Activated CD8-positive, alpha-beta memory T cell treated with anti-CD3 and anti-CD28 coated beads, Interleukin-2, amount 50 U/mL, for 1 hour (primary cell): Measurements from ENCODE around the gene CCL1.

Experiments used
- DNase-seq: peaks from one replicate; pipeline ENCODE4 v3.0.0-alpha.2; 2020; ENCODE audit errors: extremely low read depth

CCL1 gene, protein sequence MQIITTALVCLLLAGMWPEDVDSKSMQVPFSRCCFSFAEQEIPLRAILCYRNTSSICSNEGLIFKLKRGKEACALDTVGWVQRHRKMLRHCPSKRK

DNA sequence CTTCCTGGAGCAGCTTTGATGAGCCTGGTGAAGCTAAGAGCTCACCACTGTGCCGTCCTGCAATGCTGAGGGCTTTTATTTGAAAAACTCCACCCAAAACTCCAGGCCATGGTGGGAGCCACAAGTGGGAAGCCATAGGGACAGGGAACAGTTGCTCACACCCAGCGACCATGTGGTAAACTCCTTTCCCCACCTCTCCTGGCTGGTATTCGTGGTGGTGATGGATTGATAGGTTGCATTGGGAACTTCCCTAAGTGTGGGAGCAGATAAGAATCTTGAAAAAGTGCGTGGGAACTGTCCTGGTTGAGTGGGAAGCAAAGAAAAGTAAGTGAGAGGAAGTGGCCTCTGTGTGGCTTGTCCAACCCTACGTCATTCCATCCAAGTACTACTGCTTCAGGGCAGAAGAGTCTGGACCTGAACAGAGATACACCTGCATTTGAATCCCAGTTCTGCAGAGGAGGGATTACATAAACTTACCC, at the start of gene CCL1:
CCL1 (minus strand) TSS at position 51 of the 479 bp plus-strand sequence. CDS start 72 bp downstream, outside the sequence.
- DNase-seq, result no peak

DNA sequence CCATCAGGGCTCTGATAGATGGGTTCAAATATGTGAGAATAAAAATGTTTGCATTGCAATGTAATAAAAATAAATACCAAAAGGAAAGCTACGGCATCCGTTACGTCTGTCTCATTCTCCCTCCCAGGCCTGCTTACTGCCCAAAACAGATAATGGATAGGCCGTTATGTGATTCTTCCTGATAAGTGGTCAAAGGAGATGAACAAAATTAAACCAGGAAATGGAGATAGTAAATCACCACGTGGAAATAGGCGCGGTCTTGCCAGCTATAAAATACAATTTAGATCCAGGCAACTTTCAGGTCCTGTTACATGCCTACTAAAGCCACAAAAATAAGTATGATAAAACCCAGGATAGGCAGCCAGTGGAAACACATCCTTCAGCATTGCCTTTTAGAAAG, 49.5 kb upstream of the CCL1 start:
- DNase-seq, result no peak

DNA sequence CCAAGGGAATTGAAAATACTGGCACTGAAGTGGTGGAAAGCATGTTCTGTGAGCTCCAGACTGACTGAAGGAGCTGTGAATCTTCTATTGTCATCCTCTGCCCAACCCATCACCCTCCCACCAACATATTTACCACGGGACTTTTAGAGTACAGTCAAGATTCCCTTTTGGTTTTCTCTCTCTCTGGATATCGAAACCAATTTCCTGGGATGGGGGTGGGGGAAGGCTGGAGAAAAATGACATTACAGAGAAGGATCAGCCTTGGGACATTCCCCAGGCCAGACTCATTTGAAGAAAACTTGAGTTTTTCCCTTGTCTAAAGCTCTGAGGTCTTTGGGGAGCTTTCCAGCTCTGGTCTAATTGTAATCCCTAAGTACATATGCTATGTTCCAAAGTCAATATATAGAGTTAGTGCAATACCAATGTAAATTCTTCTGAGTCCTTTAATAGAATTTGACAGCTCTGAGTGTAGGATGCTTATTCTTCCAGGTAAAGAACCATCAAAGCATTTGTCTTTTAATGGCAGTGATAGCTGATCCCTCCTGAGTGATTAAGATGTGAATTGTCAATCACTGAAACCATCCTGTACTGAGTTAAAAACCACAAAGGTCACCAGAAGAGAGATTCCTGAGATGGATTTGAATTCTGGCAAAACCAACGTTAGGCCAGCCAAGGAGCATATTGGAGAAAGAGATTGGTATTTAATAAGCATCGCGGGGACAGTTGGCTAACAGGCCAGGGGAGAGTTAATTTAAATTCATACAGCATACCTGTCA, 48.8 kb upstream of the CCL1 start:
- no peak for DNase-seq

DNA sequence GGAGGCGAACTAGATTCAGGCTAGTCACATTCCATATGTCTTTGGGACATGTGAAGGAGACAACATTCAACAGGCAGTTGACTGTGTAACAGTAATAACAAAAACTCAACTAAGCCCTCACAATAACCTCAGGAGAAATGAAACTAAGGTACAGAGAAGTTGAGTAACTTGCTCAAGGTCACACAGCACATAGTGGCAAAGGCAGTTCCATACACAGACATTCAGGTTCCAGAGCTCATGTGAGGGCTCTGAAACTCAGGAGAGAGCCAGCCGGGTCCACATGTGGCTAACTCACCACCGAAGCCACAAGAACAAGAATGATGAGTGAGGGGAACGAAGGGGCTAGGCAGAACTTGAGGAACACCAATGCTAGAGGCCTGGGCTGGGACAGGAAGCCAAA, 46.3 kb upstream of the CCL1 start:
- no peak for DNase-seq

DNA sequence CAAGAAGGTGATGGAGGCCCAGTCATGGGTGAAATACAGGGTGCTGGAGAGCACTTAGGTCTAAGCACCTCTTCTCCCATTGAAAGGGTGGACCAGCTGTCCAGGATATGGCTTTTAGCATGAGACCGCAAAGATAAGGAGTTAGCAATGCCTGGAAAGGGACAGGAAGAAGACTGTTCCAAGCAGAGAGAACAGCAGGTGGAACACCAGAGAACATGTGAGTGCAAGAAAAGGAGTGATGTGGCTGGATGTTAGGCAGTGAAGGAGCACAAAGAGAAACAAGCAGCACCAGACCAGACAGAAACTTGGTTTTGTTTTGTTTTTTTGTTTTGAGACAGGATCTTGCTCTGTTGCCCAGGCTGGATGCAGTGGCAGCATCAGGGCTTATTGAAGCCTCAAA, 45.4 kb upstream of the CCL1 start:
- no peak for DNase-seq

DNA sequence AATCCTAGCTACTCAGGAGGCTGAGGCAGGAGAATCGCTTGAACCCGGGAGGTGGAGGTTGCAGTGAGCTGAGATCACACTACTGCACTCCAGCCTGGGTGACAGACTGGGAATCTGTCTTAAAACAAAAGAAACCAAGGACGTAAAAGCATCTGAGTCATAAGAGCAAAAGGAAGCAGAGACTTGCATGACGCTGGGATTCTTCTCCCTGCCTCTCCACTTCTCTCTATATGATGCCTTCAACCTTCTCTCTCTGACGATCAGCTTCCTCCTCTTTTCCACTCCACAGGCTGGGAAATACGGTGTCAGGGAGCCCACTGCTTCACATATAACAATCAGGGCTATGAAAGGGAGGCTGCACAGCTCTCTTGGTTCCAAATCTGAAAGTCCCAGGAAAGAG, 43.2 kb upstream of the CCL1 start:
- DNase-seq, result no peak

DNA sequence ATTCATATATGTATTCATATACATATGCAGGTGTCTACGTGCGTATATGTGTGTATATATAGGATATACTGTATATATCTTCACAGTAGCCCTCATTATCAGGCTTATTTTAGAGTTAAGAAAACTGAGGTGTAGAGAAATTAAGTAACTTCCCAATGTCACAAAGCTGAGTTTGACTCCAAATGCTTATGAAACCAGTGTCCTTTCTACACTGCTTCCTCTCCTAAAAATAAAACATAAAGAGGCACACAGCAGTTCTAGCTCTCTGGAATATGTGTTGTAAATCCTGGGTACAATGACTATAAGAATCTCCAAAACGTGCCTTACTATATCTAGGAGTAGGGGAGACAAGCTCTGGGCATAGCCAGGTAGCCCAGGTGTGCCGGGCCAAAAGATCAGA, 40.0 kb upstream of the CCL1 start:
- DNase-seq, result no peak

DNA sequence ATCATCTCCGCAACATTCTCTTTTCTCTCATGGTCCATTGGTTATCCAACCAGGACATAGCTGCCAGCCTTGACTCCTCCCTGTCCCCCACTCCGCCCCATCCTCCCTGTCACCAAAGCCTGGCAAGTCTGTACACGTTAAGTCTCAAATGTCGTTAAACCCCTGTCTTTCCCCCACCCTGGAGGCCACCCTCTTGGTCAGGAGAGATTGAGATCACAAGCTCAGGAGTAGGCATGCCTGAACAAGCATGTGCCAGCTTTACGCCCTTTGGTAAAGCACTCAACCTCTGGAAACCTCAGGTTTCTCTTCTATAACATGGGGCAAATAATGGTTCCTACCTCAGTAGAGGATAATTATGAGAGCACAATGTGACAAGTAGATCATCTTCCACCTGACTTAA, 38.1 kb upstream of the CCL1 start:
- DNase-seq, result no peak

DNA sequence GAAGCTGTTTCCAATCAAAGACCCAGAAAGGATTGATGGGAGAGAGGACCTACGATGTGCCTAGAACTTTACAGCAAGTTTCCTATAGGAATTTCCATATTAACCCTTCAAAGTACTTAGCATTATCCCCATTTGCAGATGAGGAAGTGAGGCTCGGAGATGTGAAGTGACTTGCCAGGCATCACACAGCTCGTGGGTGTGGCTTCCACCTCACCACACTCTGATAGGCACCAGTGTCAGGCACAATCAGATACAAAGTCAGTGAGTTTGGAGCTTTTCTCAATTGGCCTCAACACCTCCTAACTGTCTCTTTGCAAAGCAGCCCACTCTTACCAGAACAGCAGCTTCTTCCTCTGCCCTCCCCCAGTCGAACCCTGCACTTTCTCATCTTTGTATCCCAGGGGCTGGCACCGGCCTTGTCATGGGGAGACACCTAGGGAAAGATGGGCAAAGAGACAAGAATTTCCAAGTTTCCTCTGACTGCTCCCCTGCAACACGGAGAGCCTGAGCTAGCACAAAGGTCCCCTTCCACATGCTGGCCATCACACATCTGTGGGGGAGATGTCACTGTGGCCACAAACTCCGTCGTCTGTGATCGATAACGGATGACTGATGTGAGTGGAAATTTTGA, 37.4 kb upstream of the CCL1 start:
- no peak for DNase-seq

DNA sequence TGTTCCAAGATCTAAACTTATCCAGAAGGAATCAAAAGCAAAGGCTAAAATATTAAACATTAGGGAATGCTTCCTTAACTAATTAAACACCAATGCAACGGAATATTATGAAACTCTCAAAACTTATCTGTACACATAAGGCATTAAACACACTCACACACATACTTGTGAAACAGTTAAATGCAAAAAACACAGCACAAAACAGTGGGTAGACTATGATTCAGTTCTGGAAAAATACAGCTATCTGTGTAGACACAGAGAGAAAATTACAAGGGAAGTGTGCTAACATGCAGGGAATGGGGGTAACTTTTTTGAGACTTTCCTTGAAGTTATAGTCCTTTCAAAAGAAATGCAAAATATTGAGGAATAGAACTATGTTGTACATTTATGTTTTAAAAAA, 36.7 kb upstream of the CCL1 start:
- no peak for DNase-seq

DNA sequence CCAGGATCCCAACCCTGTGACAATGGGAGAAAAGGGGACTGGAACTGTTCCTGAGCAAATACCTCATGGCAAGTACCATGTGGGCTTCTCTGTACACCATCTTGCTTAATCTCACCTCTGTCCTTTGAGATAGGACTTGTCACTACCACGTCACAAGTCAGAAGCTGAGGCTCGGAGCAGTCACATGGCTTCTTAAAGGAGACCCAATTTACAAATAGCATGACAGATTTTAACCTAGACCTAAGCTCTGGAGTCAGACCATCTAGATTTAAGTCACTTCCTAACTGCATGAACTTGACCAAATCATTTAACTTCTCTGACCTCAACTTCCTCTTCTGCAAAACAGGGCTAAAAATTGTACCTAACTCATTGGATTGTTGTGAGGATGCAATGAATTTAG, 36.0 kb upstream of the CCL1 start:
- DNase-seq, result no peak

DNA sequence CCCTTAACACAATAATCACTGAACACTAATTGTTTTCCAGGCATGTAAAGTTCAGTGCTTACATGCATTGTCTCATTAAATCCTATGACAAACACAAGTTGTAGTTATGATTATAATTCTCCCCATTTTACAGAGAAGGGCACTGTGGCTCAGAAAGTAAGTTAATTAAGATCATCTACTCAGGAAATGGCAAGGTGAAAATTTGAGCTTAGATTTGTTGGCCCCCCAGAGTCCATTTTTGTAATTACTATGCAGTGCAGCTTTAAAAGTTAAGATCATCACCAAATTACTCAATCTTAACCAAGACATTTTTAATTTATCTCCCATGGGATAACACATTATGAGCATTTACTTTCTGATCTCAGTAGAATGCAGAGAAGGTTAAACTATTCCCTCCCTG, 34.2 kb upstream of the CCL1 start:
- DNase-seq, result no peak

DNA sequence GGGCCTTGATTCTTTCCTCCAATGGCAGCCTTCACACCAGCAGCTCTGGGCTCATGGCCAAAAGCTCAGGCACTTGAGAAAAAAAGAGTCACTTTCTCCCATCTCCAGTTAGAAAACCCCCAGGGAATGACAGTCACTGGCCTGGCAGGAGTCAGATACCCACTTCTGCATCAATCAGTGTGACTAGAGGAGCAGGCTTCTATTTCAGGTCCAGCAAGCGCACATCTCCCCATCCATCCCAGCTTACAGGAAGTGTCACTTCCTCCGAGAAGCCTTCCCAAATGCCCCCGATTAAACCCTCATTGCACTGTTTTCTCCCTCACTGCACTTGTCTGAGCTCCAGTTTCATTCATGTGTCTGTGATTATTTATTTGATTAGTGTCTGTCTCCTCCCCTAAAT, 30.4 kb upstream of the CCL1 start:
- DNase-seq, result no peak

DNA sequence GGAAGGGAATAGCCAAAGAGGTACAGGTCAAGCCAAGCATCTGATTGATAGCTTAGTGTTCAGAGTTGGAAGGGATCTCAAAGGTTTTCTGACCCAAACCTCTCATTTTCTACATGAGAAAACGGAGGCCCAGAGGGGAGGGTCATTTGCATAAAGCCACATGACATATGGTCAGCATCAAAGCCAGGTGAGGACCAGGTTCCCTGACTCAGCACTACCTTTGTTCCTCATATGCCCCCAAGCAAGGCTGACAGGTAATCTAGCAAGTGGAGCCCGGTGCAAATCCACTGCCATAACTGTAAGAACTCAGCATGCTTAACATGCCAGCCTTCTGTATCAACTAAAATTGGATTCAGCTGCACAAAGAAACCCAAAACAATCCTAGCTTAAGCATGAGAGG, 28.2 kb upstream of the CCL1 start:
- DNase-seq, result no peak

DNA sequence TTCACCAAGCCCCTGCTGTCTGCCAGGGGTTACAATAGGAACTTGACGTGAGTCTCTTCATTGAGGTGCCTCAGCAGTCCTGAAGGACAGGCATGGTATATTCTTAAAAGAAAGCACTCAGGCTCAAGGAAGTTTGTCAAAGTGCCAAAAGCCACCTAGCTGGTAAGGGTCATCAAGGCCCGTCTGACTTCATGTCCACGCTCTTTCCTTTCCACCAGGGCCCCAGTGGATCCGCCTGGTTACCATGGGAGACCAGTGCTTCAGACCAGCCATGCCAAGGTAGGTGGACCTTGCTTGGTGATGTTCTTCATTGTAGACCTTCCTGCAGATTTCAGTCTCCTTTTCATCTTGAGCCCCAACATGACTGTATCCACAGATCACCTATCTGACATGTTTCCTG, 27.6 kb upstream of the CCL1 start:
- no peak for DNase-seq

DNA sequence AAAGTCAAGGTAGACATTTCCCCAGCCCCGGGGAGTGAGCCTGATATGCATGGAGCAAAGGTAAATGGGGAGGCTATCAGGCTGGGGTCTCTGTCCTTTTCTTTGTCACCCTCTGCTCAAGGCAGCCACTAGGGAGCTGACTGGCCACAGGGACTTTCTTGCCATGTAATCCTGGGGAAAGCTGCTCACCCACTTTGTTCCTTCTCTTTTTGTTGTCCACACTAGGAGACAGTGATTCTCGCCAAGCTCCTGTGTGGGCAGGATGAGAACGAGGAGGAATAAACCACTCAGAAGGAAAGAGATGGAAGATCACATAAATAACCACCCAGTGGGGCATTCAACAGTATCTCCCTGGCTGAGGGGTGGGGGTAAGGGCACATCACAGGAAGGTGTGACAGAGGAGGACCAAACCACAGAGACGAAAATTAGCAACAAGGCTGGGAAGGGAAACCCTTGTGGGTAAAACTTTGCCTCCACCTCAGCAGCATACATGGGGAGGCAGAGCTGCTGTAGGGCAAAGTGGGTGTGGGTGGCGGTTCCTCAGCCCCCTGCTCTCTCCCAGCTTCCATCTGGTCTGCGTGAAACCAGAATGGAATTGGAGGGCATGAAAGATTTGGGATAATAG, 26.2 kb upstream of the CCL1 start:
- no peak for DNase-seq

DNA sequence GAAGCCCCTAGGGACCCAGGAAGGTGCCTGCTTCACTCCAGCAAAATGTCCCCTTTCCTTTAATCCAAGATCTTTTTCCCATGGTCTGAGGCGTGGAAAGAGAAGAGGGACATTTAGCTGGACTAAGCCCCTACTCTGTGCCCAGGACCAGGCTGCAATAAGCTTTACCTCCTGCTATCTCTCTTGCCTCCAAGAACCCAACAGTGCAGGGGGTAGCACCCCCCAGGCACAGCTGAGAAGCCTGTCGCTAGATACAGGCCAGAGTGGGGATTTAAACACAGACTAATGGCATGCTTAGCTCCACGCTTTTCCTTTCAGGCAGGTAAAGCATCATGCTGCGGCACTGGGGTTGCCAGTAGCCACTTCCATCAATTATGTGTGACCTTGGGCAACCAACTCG, 24.5 kb upstream of the CCL1 start:
- DNase-seq, result no peak

DNA sequence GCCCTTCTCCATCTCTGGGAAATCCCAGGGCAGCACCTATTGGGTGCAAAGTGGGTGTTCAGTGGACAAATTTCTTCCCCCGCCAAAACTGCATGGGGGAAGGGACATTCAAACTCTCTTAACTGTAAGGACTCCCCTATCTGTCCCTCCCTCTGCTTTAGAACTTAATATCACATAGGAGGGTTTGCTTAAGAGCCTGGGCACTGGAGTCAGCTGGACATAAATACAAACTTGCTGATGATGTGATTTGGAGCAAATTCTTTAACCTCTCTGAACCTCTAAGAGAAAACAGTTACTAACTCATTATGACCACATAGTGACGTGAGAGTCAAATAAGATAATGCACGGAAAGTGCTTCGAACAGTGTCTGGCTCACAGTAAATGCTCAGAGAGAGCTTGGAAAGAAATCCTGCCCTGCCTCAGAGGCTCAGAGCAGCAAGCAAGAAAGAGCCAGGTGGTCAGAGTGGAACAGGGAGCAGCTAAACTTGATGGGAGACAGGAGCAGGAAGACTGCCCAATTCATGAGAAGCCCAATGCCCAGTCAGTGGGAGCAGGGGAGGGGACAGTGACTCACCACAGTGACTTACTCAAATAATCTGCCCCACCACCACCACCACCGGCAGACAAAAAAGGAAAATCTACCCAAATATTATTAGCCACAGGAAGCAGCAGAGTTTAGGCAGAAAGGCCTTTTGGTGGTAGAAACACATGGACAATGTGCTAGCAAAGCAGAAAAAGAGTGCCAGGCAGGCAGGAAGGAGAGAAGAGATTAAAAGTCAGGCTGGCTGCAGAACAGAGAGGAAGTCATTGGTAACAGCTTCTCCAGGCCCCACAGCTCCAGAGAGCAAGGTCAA, 23.9 kb upstream of the CCL1 start:
- no peak for DNase-seq

DNA sequence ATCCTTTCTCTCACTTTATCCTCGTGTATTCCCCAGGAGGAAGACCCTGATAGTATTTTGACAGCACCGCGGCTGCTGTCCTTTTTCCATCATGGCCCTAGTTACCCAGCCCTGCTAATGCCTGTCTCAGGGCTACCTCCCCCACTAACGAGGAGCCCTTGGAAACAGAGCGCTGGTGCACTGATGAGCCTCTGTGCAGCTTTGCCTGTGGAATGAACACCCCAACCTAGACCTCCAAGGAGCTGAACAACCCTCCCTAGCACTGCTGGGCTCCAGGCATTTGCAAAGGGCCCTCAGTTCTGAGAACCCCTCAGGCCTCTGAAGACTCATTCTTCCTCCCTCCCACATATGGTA, 23.3 kb upstream of the CCL1 start:
- no peak for DNase-seq

DNA sequence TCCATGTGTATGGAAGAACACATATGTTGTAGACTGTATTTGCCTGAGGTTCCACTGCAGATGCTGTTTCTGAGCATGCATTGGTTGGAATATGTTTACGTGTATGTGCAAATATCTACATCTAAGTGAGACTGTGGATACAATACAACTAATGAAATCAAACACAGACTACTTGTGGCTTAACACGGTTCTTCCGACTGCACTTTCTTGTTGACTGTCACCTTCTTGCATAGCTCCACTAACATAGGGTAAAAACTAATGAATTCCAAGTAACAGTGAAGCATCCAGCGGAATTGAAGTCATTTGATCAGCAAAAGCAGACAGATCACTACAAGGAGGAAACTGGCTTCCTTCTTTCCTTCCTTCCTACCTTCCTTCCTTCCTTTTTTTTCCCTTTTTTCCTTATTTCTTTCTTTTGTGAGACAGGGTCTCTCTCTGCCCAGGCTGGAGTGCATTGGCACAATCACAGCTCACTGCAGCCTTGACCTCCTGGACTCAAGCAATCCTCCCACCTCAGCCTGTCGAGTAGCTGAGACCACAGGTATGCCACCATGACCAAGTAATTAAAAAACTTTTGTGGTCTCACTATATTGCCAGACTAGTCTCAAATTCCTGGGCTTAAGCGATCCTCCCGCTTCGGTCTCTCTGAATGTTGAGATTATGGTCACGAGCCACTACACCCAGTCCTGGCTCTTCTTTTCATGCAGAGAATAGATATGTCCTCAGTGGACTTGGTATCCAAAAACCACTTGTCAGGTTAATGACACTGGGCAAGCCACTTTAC, 22.0 kb upstream of the CCL1 start:
- no peak for DNase-seq

DNA sequence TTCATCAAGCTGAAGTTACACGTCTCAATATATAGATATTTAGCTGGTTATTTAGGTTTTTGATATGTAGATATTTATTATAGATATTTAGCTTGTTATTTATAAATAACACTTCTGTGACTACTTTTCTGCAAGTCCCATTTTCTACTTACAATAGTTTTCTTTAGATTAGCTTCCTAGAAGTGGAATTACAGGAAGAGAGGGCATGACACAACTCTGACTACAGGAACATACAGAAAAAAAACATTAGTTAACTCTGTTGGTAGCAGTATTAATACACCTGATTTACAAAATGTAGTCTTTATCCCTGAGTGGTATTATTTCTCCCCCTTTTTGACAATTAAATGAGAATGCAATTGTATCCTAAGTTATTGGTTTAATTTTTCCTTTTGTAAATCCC, 21.2 kb upstream of the CCL1 start:
- no peak for DNase-seq
